Measurements from ENCODE around the gene RALBP1.

RALBP1 gene

GRCh38 chr18:9444549-9444948 is 30.8 kb upstream of the RALBP1 start:
- Histone ChIP-seq H3K27ac (ENCODE audit: extremely low read depth, low read depth, low read length) (no peak overlapping the region), H3K9me3 (ENCODE audit: control insufficient read depth, insufficient read depth, low read depth, low read length) (no peaks in the 10 kb centered on the region), H3K4me1 (ENCODE audit: control insufficient read depth, insufficient read depth, low read length) (no peaks in the 10 kb centered on the region), H3K4me3 (ENCODE audit: low read depth, low read length) (no peak overlapping the region), H3K36me3 (ENCODE audit: control insufficient read depth in 2 of 2, insufficient read depth in 1 of 2, low read length in 2 of 2) (no peaks in the 10 kb centered on the region)
- TF ChIP-seq, protein P1, sequence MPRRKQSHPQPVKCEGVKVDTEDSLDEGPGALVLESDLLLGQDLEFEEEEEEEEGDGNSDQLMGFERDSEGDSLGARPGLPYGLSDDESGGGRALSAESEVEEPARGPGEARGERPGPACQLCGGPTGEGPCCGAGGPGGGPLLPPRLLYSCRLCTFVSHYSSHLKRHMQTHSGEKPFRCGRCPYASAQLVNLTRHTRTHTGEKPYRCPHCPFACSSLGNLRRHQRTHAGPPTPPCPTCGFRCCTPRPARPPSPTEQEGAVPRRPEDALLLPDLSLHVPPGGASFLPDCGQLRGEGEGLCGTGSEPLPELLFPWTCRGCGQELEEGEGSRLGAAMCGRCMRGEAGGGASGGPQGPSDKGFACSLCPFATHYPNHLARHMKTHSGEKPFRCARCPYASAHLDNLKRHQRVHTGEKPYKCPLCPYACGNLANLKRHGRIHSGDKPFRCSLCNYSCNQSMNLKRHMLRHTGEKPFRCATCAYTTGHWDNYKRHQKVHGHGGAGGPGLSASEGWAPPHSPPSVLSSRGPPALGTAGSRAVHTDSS (tag by site-specific recombination; IDR thresholded peaks at IDR 0.05), result no peak
- TF ChIP-seq ZNF341 (tag by site-specific recombination; IDR thresholded peaks at IDR 0.05; ENCODE audit: low read depth), result no peak
- ChIA-PET CTCF (no interaction called here), POLR2A (interaction anchor here (0.7 kb wide), 1 partner anchor 12 kb away, joined by 4 read pairs; no protein-coding TSS in a partner anchor)

GRCh38 chr18:9446839-9447238 is 28.5 kb upstream of the RALBP1 start:
- H3K4me3 ChIP-seq (ENCODE audit: low read depth, low read length), result no peak overlapping the region
- H3K36me3 ChIP-seq (ENCODE audit: control insufficient read depth in 2 of 2, insufficient read depth in 1 of 2, low read length in 2 of 2), result no peaks in the 10 kb centered on the region
- no peaks in the 10 kb centered on the region for H3K9me3 ChIP-seq (ENCODE audit: control insufficient read depth, insufficient read depth, low read depth, low read length)
- CTCF ChIA-PET, result no interaction called here
- no peak overlapping the region for H3K27ac ChIP-seq (ENCODE audit: extremely low read depth, low read depth, low read length)
- no peaks in the 10 kb centered on the region for H3K4me1 ChIP-seq (ENCODE audit: control insufficient read depth, insufficient read depth, low read length)
- POLR2A ChIA-PET, result no interaction called here
- TF ChIP-seq SALL2 (tag by site-specific recombination; IDR thresholded peaks at IDR 0.05; ENCODE audit: borderline replicate concordance) (no peak), ZNF121 (tag by site-specific recombination; IDR thresholded peaks at IDR 0.05) (no peak), ZBTB8A (tag by site-specific recombination; IDR thresholded peaks at IDR 0.05) (no peak), ZNF473 (tag by site-specific recombination; IDR thresholded peaks at IDR 0.05) (no peak), ZBTB26 (tag by site-specific recombination; optimal IDR thresholded peaks at IDR 0.05) (no peak), SCRT2 (tag by site-specific recombination; IDR thresholded peaks at IDR 0.05) (no peak), ZNF610 (tag by site-specific recombination; IDR thresholded peaks at IDR 0.05; ENCODE audit: borderline replicate concordance) (no peak), ZNF76 (tag by site-specific recombination; IDR thresholded peaks at IDR 0.05; ENCODE audit: borderline replicate concordance, low read depth) (no peak), ZNF692 (tag by site-specific recombination; IDR thresholded peaks at IDR 0.05) (no peak), ZNF596 (tag by site-specific recombination; IDR thresholded peaks at IDR 0.05) (no peak)

GRCh38 chr18:9447334-9447733 is 28.0 kb upstream of the RALBP1 start:
- Histone ChIP-seq H3K4me1 (ENCODE audit: control insufficient read depth, insufficient read depth, low read length) (no peaks in the 10 kb centered on the region), H3K27ac (ENCODE audit: extremely low read depth, low read depth, low read length) (no peak overlapping the region), H3K9me3 (ENCODE audit: control insufficient read depth, insufficient read depth, low read depth, low read length) (no peaks in the 10 kb centered on the region), H3K36me3 (ENCODE audit: control insufficient read depth in 2 of 2, insufficient read depth in 1 of 2, low read length in 2 of 2) (no peaks in the 10 kb centered on the region), H3K4me3 (ENCODE audit: low read depth, low read length) (no peak overlapping the region)
- TF ChIP-seq GLIS1 (tag by site-specific recombination; IDR thresholded peaks at IDR 0.05) (no peak), SETDB1 (IDR thresholded peaks at IDR 0.05; ENCODE audit: insufficient read length, low read length) (peak; percentile 79)
- ChIA-PET CTCF (no interaction called here), POLR2A (no interaction called here)

Data from HEK293 (cell line).